GM18505 (cell line): ENCODE data around the gene FGF12.
A peak's percentile ranks its signal among the peaks of the same experiment; 100 is the strongest.

Experiments
- ATAC-seq: cut with Tn5 transposase; IDR thresholded peaks from one replicate; pipeline ENCODE4 v1.9.1; 2021; ENCODE audit not compliant: unreplicated experiment
- POLR2A ChIP-seq: IDR thresholded peaks from 4 replicates; pipeline ENCODE4 v1.6.1; 2011; ENCODE audit warnings: borderline replicate concordance; ENCODE audit not compliant: insufficient read depth, insufficient read length; ENCODE audit errors: extremely low read depth

The FGF12 gene

GRCh38 chr3:192481638-192482037, 245.7 kb downstream of the FGF12 start:
- ATAC-seq = no peak
- no peak for TF ChIP-seq POLR2A

- no peak for TF ChIP-seq POLR2A
- peak; percentile 88 for ATAC-seq
Measured at GRCh38 chr3:192467230-192468140, 259.9 kb downstream of the FGF12 start.

GRCh38 chr3:192449036-192449435, 278.3 kb downstream of the FGF12 start:
- no peak for TF ChIP-seq POLR2A
- no peak for ATAC-seq

GRCh38 chr3:192445770-192446644, 281.3 kb downstream of the FGF12 start:
- TF ChIP-seq POLR2A = no peak
- ATAC-seq = no peak

- TF ChIP-seq POLR2A = no peak
- ATAC-seq = no peak
Measured at GRCh38 chr3:192444791-192445106, 282.6 kb downstream of the FGF12 start.

GRCh38 chr3:192444096-192444790, 283.1 kb downstream of the FGF12 start:
- TF ChIP-seq POLR2A = no peak
- peak; percentile 94 for ATAC-seq

- ATAC-seq = no peak
- TF ChIP-seq POLR2A = no peak
Measured at GRCh38 chr3:192435241-192435640, 292.1 kb downstream of the FGF12 start.

GRCh38 chr3:192434186-192434585, 293.2 kb downstream of the FGF12 start:
- TF ChIP-seq POLR2A = no peak
- no peak for ATAC-seq

GRCh38 chr3:192433704-192434103, 293.6 kb downstream of the FGF12 start:
- no peak for ATAC-seq

GRCh38 chr3:192422997-192423342, 304.4 kb downstream of the FGF12 start:
- TF ChIP-seq POLR2A = no peak
- ATAC-seq = no peak

More at GRCh38 chr3:192433704-192434103, 293.6 kb downstream of the FGF12 start:
- TF ChIP-seq POLR2A = no peak

- ATAC-seq = no peak
- no peak for TF ChIP-seq POLR2A
Measured at GRCh38 chr3:192422321-192422996, 304.9 kb downstream of the FGF12 start.

- ATAC-seq = no peak
- no peak for TF ChIP-seq POLR2A
Measured at GRCh38 chr3:192419312-192419711, 308.0 kb downstream of the FGF12 start.

GRCh38 chr3:192417559-192418055, 309.7 kb downstream of the FGF12 start:
- TF ChIP-seq POLR2A = no peak
- ATAC-seq = no peak

GRCh38 chr3:192417017-192417416, 310.3 kb downstream of the FGF12 start:
- TF ChIP-seq POLR2A = no peak
- ATAC-seq = no peak
